ENCODE results near the gene NAXE.

DNA sequence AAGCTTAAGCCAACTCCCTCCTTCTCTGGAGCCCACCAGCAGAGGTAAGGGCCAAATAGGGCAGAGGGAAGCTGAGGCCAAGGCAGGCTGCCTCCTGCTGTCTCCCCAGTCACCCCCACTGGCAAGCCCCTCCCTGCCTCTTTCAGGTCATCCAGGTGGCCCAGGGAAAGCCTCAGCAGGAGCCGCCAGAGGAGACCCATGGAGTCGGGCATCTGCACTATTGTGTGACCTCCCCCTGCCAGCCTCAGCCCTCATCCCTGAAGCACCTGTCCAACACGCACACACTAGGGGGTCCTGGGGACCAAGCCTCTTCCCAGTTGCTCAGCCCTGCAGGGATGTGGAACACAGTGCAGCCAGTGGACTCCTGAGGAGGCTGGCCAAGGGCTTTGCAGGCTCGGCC, 5.3 kb upstream of the NAXE start:
- TF ChIP-seq, protein P1, sequence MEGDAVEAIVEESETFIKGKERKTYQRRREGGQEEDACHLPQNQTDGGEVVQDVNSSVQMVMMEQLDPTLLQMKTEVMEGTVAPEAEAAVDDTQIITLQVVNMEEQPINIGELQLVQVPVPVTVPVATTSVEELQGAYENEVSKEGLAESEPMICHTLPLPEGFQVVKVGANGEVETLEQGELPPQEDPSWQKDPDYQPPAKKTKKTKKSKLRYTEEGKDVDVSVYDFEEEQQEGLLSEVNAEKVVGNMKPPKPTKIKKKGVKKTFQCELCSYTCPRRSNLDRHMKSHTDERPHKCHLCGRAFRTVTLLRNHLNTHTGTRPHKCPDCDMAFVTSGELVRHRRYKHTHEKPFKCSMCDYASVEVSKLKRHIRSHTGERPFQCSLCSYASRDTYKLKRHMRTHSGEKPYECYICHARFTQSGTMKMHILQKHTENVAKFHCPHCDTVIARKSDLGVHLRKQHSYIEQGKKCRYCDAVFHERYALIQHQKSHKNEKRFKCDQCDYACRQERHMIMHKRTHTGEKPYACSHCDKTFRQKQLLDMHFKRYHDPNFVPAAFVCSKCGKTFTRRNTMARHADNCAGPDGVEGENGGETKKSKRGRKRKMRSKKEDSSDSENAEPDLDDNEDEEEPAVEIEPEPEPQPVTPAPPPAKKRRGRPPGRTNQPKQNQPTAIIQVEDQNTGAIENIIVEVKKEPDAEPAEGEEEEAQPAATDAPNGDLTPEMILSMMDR (conservative IDR thresholded peaks at IDR 0.05) = no peak
- no peak for TF ChIP-seq EZH2 (IDR thresholded peaks at IDR 0.05; ENCODE audit: low read depth)
